Trophoblast cell (in vitro differentiated cells and primary cell): ENCODE measurements around the gene FGD5.
A peak's percentile ranks its signal among the peaks of the same experiment; 100 is the strongest.

Experiments
- DNase-seq, 2 donors: peaks; one replicate each; pipeline ENCODE4 v3.0.0-alpha.2; 2016
- H2AFZ ChIP-seq: 2 replicates; pipeline ENCODE4 v1.6.1; 2013; ENCODE audit warnings: low read length, moderate library complexity, mild to moderate bottlenecking; ENCODE audit not compliant: insufficient read depth, poor library complexity
- H2AK5ac ChIP-seq: 2 replicates; pipeline ENCODE4 v1.6.1; 2013; ENCODE audit warnings: mild to moderate bottlenecking, low read length
- H2BK120ac ChIP-seq: 2 replicates; pipeline ENCODE4 v1.6.1; 2013; ENCODE audit warnings: low read length, mild to moderate bottlenecking, moderate library complexity; ENCODE audit not compliant: insufficient read depth, poor library complexity
- H2BK12ac ChIP-seq: 2 replicates; pipeline ENCODE4 v1.6.1; 2013; ENCODE audit warnings: mild to moderate bottlenecking, low read length, moderate library complexity
- H2BK5ac ChIP-seq: 2 replicates; pipeline ENCODE4 v1.6.1; 2013; ENCODE audit warnings: low read length, low read depth, moderate library complexity, mild to moderate bottlenecking; ENCODE audit not compliant: poor library complexity
- H3K14ac ChIP-seq: 2 replicates; pipeline ENCODE4 v1.6.1; 2013; ENCODE audit warnings: mild to moderate bottlenecking, low read length
- H3K18ac ChIP-seq: 2 replicates; pipeline ENCODE4 v1.6.1; 2013; ENCODE audit warnings: mild to moderate bottlenecking, low read length
- H3K23ac ChIP-seq: 2 replicates; pipeline ENCODE4 v1.6.1; 2013; ENCODE audit warnings: low read length
- H3K27ac ChIP-seq: 2 replicates; pipeline ENCODE4 v1.5.1; 2013; ENCODE audit warnings: low read depth, mild to moderate bottlenecking, inconsistent platforms, low read length, moderate library complexity
- H3K27me3 ChIP-seq: 2 replicates; pipeline ENCODE4 v1.6.1; 2013; ENCODE audit warnings: inconsistent platforms, mild to moderate bottlenecking, low read length, moderate library complexity; ENCODE audit not compliant: insufficient read depth
- H3K36me3 ChIP-seq, 2 experiments: 1 replicate in 1 of 2; 2 replicates in 1 of 2; pipeline ENCODE4 v1.6.1; 2013; ENCODE audit warnings: low read length in 2 of 2, mild to moderate bottlenecking in 2 of 2, moderate library complexity in 1 of 2; ENCODE audit not compliant: insufficient read depth in 2 of 2, control insufficient read depth in 1 of 2
- H3K4ac ChIP-seq: 2 replicates; pipeline ENCODE4 v1.6.1; 2013; ENCODE audit warnings: low read depth, mild to moderate bottlenecking, low read length, moderate library complexity
- H3K4me1 ChIP-seq, 2 experiments: 1 replicate in 1 of 2; 2 replicates in 1 of 2; pipeline ENCODE4 v1.6.1; 2013; ENCODE audit warnings: low read length in 2 of 2, mild to moderate bottlenecking in 2 of 2, moderate library complexity in 1 of 2; ENCODE audit not compliant: insufficient read depth in 2 of 2, control insufficient read depth in 1 of 2
- H3K4me2 ChIP-seq: 2 replicates; pipeline ENCODE4 v1.6.1; 2013; ENCODE audit warnings: inconsistent platforms, mild to moderate bottlenecking, low read length, moderate library complexity
- H3K4me3 ChIP-seq: 2 replicates; pipeline ENCODE4 v1.5.1; 2013; ENCODE audit warnings: mild to moderate bottlenecking, low read depth, low read length, inconsistent platforms
- H3K79me1 ChIP-seq: one replicate; pipeline ENCODE4 v1.6.1; 2013; ENCODE audit warnings: low read length
- H3K79me2 ChIP-seq: 2 replicates; pipeline ENCODE4 v1.6.1; 2013; ENCODE audit warnings: low read length, mild to moderate bottlenecking; ENCODE audit not compliant: control insufficient read depth, insufficient read depth, poor library complexity
- H3K9ac ChIP-seq: 2 replicates; pipeline ENCODE4 v1.6.1; 2013; ENCODE audit warnings: mild to moderate bottlenecking, low read length
- H3K9me3 ChIP-seq: 2 replicates; pipeline ENCODE4 v1.6.1; 2013; ENCODE audit warnings: low read depth, mild to moderate bottlenecking, control low read depth, inconsistent platforms, low read length; ENCODE audit not compliant: insufficient read depth
- H4K12ac ChIP-seq: 2 replicates; pipeline ENCODE4 v1.6.1; 2013; ENCODE audit warnings: low read depth, mild to moderate bottlenecking, low read length, moderate library complexity
- H4K8ac ChIP-seq: 2 replicates; pipeline ENCODE4 v1.6.1; 2013; ENCODE audit warnings: low read depth, mild to moderate bottlenecking, low read length, moderate library complexity
- H4K91ac ChIP-seq: one replicate; pipeline ENCODE4 v1.6.1; 2013; ENCODE audit warnings: low read depth, mild to moderate bottlenecking, low read length, moderate library complexity
- WGBS: extraction: QIAGEN DNeasy Blood & Tissue Kit; methylation state at CpG from one replicate; pipeline ENCODE4 v1.1.7; 2013; ENCODE audit warnings: missing lambda C conversion rate; ENCODE audit not compliant: insufficient read length, insufficient coverage; ENCODE audit errors: extremely low coverage; 5-methylcytosine and 5-hydroxymethylcytosine counted together

The FGD5 gene

DNA sequence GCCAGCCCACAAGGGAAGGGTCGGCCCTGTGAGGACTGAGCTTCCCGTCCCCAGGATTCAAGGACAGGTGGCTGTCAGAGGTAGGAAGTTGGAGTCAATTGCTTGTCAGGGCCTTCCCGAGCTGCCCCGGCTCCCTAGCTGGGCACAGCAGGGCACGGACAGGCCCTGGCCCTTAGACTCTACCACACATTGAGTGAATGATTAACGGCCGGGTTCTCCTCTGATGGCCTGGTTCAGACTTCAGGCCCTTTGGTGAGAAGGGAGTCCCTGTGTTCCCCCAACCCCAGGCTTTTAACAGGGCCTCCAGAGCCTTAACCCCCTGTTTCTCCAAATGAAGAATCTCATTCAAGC, 16.4 kb upstream of the FGD5 start:
- H3K23ac ChIP-seq: no peak overlapping the region
- peaks cover 11% of the 10 kb centered on the region in 2 experiments for H3K4me1 ChIP-seq
- H3K79me2 ChIP-seq: no peaks in the 10 kb centered on the region
- H4K8ac ChIP-seq: no peak overlapping the region
- H3K79me1 ChIP-seq: no peaks in the 10 kb centered on the region
- H2AK5ac ChIP-seq: no peak overlapping the region
- no peak overlapping the region for H3K14ac ChIP-seq
- H3K4ac ChIP-seq: no peak overlapping the region
- H2AFZ ChIP-seq: no peak overlapping the region
- H3K9me3 ChIP-seq: peaks cover 2% of the 10 kb centered on the region
- WGBS: no CpG with 5 or more reads among the region's 7 CpGs
- no peaks in the 10 kb centered on the region for H3K36me3 ChIP-seq
- H3K4me3 ChIP-seq: no peak overlapping the region
- H4K91ac ChIP-seq: no peak overlapping the region
- H2BK5ac ChIP-seq: no peak overlapping the region
- H2BK120ac ChIP-seq: no peak overlapping the region
- DNase-seq: no peak
- no peaks in the 10 kb centered on the region for H3K27me3 ChIP-seq
- no peak overlapping the region for H2BK12ac ChIP-seq
- no peak overlapping the region for H4K12ac ChIP-seq
- no peak overlapping the region for H3K18ac ChIP-seq
- no peak overlapping the region for H3K4me2 ChIP-seq
- no peak overlapping the region for H3K9ac ChIP-seq
- H3K27ac ChIP-seq: no peak overlapping the region

DNA sequence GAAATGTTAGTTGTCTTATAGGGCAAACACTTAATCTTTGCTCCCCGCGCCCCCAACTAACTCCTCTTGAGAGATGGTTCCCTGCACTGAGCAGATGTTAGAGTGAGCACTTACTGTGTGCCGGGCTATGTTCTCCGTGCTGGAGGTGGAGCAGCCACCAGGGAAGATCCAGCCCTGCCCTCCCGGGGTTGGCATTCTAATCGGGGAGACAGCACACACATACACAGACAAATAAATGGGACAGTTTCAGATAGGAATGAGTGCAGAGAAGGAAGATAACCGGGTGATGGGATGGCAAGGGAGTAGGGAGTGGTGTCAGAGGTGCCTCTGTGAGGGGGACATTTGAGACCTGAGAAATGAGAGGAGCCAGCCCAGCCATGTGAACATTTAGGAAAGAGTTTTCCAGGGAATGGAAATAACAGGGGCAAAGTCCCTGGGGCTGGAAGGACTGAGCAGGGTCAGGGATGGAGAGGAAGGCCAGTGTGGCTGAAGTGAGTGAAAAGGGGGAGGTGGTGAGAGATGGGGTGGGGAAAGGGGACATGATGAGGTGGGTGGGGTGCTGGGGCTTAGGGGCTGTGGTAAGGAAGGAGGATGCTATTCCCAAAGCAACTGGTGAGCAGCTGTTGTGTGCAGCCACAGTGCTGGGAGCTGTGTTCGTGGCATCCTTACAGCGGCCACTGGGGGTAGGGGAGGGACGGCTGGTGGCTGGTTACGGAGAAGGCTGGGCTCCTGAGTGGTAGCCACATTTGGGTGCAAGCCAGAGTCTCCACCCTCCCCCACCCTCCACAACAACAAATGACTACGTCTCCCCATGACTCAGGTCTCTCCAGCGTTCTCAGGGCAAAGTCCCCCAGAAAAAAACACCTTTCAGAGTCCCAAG, 15.4 kb upstream of the FGD5 start:
- no CpG with 5 or more reads among the region's 13 CpGs for WGBS
- Histone ChIP-seq H3K4me1 (peaks cover 11% of the 10 kb centered on the region in 2 experiments), H4K8ac (no peak overlapping the region), H3K27me3 (no peaks in the 10 kb centered on the region), H3K27ac (no peak overlapping the region), H2AK5ac (no peak overlapping the region), H3K4ac (no peak overlapping the region), H3K4me3 (no peak overlapping the region), H3K14ac (no peak overlapping the region), H2BK120ac (no peak overlapping the region), H4K91ac (no peak overlapping the region), H3K9me3 (no peaks in the 10 kb centered on the region), H2BK12ac (no peak overlapping the region), H2AFZ (peak overlapping the region; percentile 0), H3K79me1 (no peaks in the 10 kb centered on the region), H4K12ac (no peak overlapping the region), H3K36me3 (no peaks in the 10 kb centered on the region), H3K9ac (no peak overlapping the region), H3K4me2 (no peak overlapping the region), H3K23ac (no peak overlapping the region), H2BK5ac (no peak overlapping the region), H3K18ac (no peak overlapping the region), H3K79me2 (no peaks in the 10 kb centered on the region)
- DNase-seq: no peak

DNA sequence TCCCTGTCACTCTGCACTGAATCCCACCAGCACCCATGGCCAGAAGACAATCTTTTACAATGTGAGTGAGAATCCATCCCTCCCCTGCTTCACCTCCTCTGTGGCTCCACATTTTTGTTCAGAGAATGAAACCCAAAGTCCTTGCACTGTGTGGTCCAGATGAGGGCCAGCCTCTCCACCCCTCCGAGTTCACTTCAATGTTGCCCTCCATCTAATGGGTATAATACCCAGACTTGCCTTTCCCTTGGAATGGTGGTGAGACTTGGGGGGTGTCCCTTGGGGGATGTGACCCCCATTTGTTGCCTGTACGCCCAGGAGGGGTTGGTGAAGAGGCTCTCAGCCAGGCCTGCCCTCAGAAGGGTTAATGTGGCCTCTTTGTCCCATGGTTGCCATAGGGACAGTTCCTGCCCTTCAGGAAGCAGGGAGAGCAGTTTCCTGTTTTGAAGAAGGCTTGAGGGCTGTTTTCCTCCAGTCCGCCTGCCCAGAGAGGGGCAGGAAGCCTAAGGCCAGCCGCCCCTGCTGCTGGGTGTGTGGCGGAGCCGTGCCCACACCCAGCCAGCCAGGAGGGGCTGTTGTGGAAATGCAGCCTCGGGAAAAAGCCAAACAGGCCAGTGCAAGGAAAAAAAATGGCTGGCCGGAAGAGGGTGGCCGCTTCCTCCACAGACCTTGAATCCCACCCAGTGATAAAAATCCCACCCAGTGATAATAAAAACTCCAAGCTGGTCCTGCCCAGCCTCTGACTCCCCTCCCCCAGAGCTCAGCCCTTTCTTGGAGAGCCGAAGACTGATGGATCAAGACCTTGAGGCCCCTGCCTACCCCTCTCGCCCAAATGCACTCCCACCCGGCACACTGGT, 14.6 kb upstream of the FGD5 start:
- Histone ChIP-seq H3K23ac (no peak overlapping the region), H3K9me3 (no peaks in the 10 kb centered on the region), H2BK12ac (no peak overlapping the region), H3K4me2 (no peak overlapping the region), H3K18ac (no peak overlapping the region), H3K79me1 (no peaks in the 10 kb centered on the region), H3K79me2 (no peaks in the 10 kb centered on the region), H2BK5ac (no peak overlapping the region), H3K27ac (no peak overlapping the region), H2AFZ (no peak overlapping the region), H3K4me3 (no peak overlapping the region), H4K12ac (no peak overlapping the region), H3K4me1 (peaks cover 11% of the 10 kb centered on the region in 2 experiments), H3K9ac (no peak overlapping the region), H4K91ac (no peak overlapping the region), H3K36me3 (no peaks in the 10 kb centered on the region), H3K27me3 (no peaks in the 10 kb centered on the region), H4K8ac (peak overlapping the region; percentile 34), H2BK120ac (no peak overlapping the region), H3K4ac (no peak overlapping the region), H3K14ac (no peak overlapping the region), H2AK5ac (peak overlapping the region; percentile 36)
- no peak for DNase-seq
- no CpG with 5 or more reads among the region's 12 CpGs for WGBS

DNA sequence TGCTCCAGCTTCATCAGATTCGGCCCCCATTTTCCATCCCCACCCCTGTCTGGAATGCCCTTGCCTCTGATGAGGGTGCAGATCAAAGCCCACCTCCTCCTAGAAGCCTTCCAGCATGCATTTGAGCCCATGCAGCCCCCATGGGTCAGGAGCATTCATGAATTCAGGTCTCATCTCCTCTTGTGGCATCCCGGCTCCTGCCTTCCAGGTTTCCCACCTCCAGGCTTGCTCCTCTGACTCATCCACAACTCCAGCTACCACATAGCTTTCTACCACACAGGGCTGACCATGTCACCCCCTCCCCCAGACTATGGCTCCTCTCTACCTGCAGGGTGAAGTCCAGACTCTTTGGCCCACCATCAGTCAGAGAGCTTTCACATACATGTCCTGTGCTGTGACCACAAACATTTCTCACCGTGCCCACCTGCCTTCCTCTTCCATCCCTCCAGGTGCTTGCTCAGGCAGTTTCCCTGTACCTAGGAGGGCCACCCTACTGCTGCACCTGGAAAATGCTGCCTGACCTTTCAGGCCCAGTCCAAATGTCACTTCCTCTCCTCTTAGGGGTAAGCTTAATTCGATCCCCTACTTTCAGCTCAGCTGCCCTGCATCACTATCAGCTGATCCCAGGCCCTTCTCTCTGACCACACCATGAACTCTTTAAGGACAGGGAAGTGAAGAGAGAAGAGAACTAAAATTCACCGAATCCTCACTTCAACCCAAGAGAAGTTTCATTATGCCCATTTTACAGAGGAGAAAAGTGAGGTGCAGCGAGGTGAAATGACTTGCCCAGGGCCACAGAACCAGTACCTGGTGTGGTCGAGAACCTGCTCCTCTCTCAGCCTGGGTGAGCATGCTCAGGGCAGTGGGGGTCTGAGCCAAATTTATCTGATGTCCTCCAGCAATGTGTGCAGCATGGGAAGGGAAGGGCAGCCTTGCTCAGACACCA, 13.7 kb upstream of the FGD5 start:
- no peak overlapping the region for H4K91ac ChIP-seq
- H3K4me3 ChIP-seq: no peak overlapping the region
- H3K4me1 ChIP-seq: peaks cover 13 to 17% of the 10 kb centered on the region in 2 experiments
- no CpG with 5 or more reads among the region's 7 CpGs for WGBS
- no peaks in the 10 kb centered on the region for H3K9me3 ChIP-seq
- H3K4me2 ChIP-seq: no peak overlapping the region
- H2BK120ac ChIP-seq: no peak overlapping the region
- DNase-seq: no peak
- no peak overlapping the region for H2AK5ac ChIP-seq
- H4K8ac ChIP-seq: no peak overlapping the region
- no peaks in the 10 kb centered on the region for H3K27me3 ChIP-seq
- no peak overlapping the region for H4K12ac ChIP-seq
- no peaks in the 10 kb centered on the region for H3K79me2 ChIP-seq
- no peaks in the 10 kb centered on the region for H3K79me1 ChIP-seq
- no peaks in the 10 kb centered on the region for H3K36me3 ChIP-seq
- H2BK12ac ChIP-seq: peak overlapping the region; percentile 51
- no peak overlapping the region for H3K23ac ChIP-seq
- no peak overlapping the region for H3K27ac ChIP-seq
- H3K18ac ChIP-seq: no peak overlapping the region
- H3K9ac ChIP-seq: no peak overlapping the region
- H2BK5ac ChIP-seq: no peak overlapping the region
- no peak overlapping the region for H2AFZ ChIP-seq
- no peak overlapping the region for H3K4ac ChIP-seq
- no peak overlapping the region for H3K14ac ChIP-seq
